ENCODE data around the gene TMEM92. TPM values are rescaled to one million over a fixed set of nuclear protein-coding genes. Genes with fewer than 3 reads are reported as not detected.
"Not testable (repeated sequence)": the region's sequence is repeated elsewhere in the genome, so short reads cannot be mapped to it uniquely, and the experiment has no call there.

The TMEM92 gene
- total RNA-seq, 4 donors from 2014 or later: 0.16 TPM; not detected in 3

- no peaks in the 10 kb centered on the region for H3K36me3 ChIP-seq
- H3K4me3 ChIP-seq: no peak overlapping the region
- H3K4me1 ChIP-seq: peaks cover 0 to 4% (median 0%) of the 10 kb centered on the region in 3 donors
- no peak overlapping the region for H3K27ac ChIP-seq
- TF ChIP-seq POLR2A (IDR thresholded peaks at IDR 0.05) (no peak), EP300 (IDR thresholded peaks at IDR 0.05) (no peak), POLR2AphosphoS5 (IDR thresholded peaks at IDR 0.05) (no peak)
- TF ChIP-seq, protein P1, sequence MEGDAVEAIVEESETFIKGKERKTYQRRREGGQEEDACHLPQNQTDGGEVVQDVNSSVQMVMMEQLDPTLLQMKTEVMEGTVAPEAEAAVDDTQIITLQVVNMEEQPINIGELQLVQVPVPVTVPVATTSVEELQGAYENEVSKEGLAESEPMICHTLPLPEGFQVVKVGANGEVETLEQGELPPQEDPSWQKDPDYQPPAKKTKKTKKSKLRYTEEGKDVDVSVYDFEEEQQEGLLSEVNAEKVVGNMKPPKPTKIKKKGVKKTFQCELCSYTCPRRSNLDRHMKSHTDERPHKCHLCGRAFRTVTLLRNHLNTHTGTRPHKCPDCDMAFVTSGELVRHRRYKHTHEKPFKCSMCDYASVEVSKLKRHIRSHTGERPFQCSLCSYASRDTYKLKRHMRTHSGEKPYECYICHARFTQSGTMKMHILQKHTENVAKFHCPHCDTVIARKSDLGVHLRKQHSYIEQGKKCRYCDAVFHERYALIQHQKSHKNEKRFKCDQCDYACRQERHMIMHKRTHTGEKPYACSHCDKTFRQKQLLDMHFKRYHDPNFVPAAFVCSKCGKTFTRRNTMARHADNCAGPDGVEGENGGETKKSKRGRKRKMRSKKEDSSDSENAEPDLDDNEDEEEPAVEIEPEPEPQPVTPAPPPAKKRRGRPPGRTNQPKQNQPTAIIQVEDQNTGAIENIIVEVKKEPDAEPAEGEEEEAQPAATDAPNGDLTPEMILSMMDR (IDR thresholded peaks at IDR 0.05): no peak
- ATAC-seq: no peak
- H3K27me3 ChIP-seq: no peaks in the 10 kb centered on the region
- H3K9me3 ChIP-seq: no peaks in the 10 kb centered on the region
- 73 to 77% methylated on average over 6 to 8 of the region's 11 CpGs for WGBS, 2 donors (ENCODE audit: low coverage in 1 of 2)
Observed at GRCh38 chr17:50298018-50298417, 23.8 kb downstream of the TMEM92 start.

GRCh38 chr17:50299776-50300175 is 25.5 kb downstream of the TMEM92 start:
- ATAC-seq: no peak
- no peak overlapping the region for H3K27ac ChIP-seq
- no peak overlapping the region for H3K4me3 ChIP-seq
- H3K27me3 ChIP-seq: no peaks in the 10 kb centered on the region
- no peaks in the 10 kb centered on the region for H3K9me3 ChIP-seq
- TF ChIP-seq POLR2AphosphoS5 (IDR thresholded peaks at IDR 0.05) (no peak), POLR2A (IDR thresholded peaks at IDR 0.05) (no peak), EP300 (IDR thresholded peaks at IDR 0.05) (no peak)
- TF ChIP-seq, protein P1 (IDR thresholded peaks at IDR 0.05): no peak
- peaks cover 0 to 12% (median 3%) of the 10 kb centered on the region in 3 donors for H3K4me1 ChIP-seq
- 54 to 63% methylated on average over 3 of the region's 3 CpGs for WGBS, 2 donors (ENCODE audit: low coverage in 1 of 2)
- no peaks in the 10 kb centered on the region for H3K36me3 ChIP-seq

- H3K27me3 ChIP-seq, H3K9me3 ChIP-seq, ATAC-seq, H3K36me3 ChIP-seq, H3K27ac ChIP-seq, H3K4me3 ChIP-seq: not testable (repeated sequence)
- peaks cover 0 to 22% (median 8%) of the 10 kb centered on the region in 3 donors for H3K4me1 ChIP-seq
- 43 to 45% methylated on average over 1 of the region's 1 CpG for WGBS, 2 donors (ENCODE audit: low coverage in 1 of 2)
Observed at GRCh38 chr17:50300824-50301223, 26.6 kb downstream of the TMEM92 start.

- H3K36me3 ChIP-seq: no peaks in the 10 kb centered on the region
- TF ChIP-seq, protein P1 (IDR thresholded peaks at IDR 0.05): no peak
- no peak for TF ChIP-seq POLR2A (IDR thresholded peaks at IDR 0.05)
- no peak for TF ChIP-seq POLR2AphosphoS5 (IDR thresholded peaks at IDR 0.05)
- no peak for TF ChIP-seq EP300 (IDR thresholded peaks at IDR 0.05)
- H3K27ac ChIP-seq: no peak overlapping the region
- H3K9me3 ChIP-seq: no peaks in the 10 kb centered on the region
- H3K27me3 ChIP-seq: no peaks in the 10 kb centered on the region
- ATAC-seq: no peak
- peaks cover 0 to 22% (median 8%) of the 10 kb centered on the region in 3 donors for H3K4me1 ChIP-seq
- WGBS, 2 donors (ENCODE audit: low coverage in 1 of 2): 79 to 90% methylated on average over 5 to 9 of the region's 9 CpGs
- H3K4me3 ChIP-seq: no peak overlapping the region
Observed at GRCh38 chr17:50301891-50302584, 27.8 kb downstream of the TMEM92 start.

DNA sequence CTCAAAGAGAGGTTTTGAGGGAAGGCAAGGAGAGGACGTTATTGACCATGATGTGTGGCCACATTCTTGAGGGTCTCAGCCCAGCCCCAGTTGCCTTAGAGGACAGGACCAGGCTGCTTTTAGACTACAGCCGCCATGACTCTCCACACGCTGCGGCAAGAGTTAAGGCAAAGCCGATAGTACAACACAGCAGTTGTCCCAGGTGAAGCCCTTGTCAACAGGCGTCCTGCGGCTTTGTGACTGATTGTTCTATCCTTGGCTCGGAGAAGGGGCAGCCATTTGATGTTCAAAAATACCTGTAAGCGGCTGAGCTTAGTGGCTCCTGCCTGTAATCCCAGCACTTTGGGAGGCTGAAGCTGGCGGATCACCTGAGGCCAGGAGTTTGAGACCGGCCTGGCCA is 28.8 kb downstream of the TMEM92 start:
- 70 to 87% methylated on average over 2 to 6 of the region's 11 CpGs for WGBS, 2 donors (ENCODE audit: low coverage in 1 of 2)
- H3K27ac ChIP-seq: no peak overlapping the region
- no peak overlapping the region for H3K4me3 ChIP-seq
- no peaks in the 10 kb centered on the region for H3K36me3 ChIP-seq
- no peak for TF ChIP-seq POLR2AphosphoS5 (IDR thresholded peaks at IDR 0.05)
- TF ChIP-seq POLR2A (IDR thresholded peaks at IDR 0.05): no peak
- TF ChIP-seq, protein P1 (IDR thresholded peaks at IDR 0.05): no peak
- no peak for TF ChIP-seq EP300 (IDR thresholded peaks at IDR 0.05)
- no peaks in the 10 kb centered on the region for H3K9me3 ChIP-seq
- H3K27me3 ChIP-seq: no peaks in the 10 kb centered on the region
- no peak for ATAC-seq
- peaks cover 0 to 18% (median 8%) of the 10 kb centered on the region in 3 donors for H3K4me1 ChIP-seq
